Measurements from ENCODE around the gene RPS6KL1. TPM values are rescaled to one million over a fixed set of nuclear protein-coding genes. Genes with fewer than 3 reads are reported as not detected.

RPS6KL1 gene, protein sequence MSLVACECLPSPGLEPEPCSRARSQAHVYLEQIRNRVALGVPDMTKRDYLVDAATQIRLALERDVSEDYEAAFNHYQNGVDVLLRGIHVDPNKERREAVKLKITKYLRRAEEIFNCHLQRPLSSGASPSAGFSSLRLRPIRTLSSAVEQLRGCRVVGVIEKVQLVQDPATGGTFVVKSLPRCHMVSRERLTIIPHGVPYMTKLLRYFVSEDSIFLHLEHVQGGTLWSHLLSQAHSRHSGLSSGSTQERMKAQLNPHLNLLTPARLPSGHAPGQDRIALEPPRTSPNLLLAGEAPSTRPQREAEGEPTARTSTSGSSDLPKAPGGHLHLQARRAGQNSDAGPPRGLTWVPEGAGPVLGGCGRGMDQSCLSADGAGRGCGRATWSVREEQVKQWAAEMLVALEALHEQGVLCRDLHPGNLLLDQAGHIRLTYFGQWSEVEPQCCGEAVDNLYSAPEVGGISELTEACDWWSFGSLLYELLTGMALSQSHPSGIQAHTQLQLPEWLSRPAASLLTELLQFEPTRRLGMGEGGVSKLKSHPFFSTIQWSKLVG
- 0.56 and 0.96 TPM in 2 replicates for total RNA-seq

DNA sequence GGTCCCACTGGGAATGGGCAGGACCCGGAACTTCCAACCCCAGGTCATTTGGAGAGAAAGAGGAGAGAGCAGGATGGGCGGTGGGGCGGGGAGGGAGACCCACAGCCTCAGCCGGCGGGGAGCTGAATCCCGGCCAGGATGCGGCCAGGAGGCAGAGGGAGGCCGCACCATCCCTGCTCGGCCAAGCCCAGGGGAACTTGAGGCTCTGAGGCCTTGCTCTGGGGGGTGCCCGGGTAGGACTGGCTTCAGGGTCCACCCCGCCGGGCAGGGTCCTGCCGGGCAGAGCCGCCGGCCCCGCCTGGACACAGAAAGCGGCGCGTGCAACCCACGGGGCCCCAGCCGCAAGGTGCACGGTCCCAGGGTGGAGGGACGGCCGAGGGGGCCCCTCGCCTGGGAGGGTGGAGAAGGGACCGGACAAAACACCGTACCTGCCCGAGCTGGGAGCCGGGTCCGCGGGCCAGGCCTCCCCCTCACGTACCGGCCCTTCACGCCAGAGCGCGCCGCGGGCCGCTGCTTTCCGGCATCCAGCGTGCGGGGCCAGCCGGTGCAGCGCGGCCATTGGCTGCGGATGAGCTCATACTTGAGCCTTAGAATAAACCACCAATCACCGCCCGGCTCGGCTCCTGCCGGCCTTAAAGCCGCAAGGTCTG lies at the start of gene RPS6KL1:
RPS6KL1 (minus strand) TSS at position 509 of the 650 bp plus-strand sequence. CDS start 1,719 bp downstream, outside the sequence.

GRCh38 chr14:74955229-74956026 lies 32.4 kb upstream of the RPS6KL1 start, which contains the start of gene PGF:
PGF (minus strand) TSS chr14:74955597; CDS start chr14:74955242, 355 bp downstream.

GRCh38 chr14:74881431-74882102 lies 41.5 kb downstream of the RPS6KL1 start, which contains the start of gene DLST:
DLST (plus strand) TSS chr14:74881916; CDS start chr14:74881954, 38 bp downstream.

GRCh38 chr14:74875941-74876913 lies 46.8 kb downstream of the RPS6KL1 start, which contains the start of gene PROX2:
PROX2 (minus strand) TSS chr14:74876145; CDS start chr14:74863834, 12,311 bp downstream.

Other genes starting within 250 kb of the RPS6KL1 start
- gene AREL1, start 210.2 kb downstream of the RPS6KL1 start, total RNA-seq = 21.7 and 32.8 TPM in 2 replicates
- gene FCF1, start 210.1 kb downstream of the RPS6KL1 start, total RNA-seq = 40.6 and 45.2 TPM in 2 replicates
- gene YLPM1, start 159.9 kb downstream of the RPS6KL1 start, total RNA-seq = 20.5 and 20.9 TPM in 2 replicates
- not detected in 2 replicates for gene PROX2, start 47.1 kb downstream of the RPS6KL1 start, total RNA-seq
- 48.5 and 80.7 TPM in 2 replicates for gene DLST, start 41.3 kb downstream of the RPS6KL1 start, total RNA-seq
- gene PGF, start 32.3 kb upstream of the RPS6KL1 start, total RNA-seq = 14.0 and 17.8 TPM in 2 replicates
- 46.2 and 73.4 TPM in 2 replicates for gene EIF2B2, start 79.7 kb upstream of the RPS6KL1 start, total RNA-seq
- gene MLH3, start 128.2 kb upstream of the RPS6KL1 start, total RNA-seq = 25.9 and 39.2 TPM in 2 replicates
- gene ACYP1, start 140.8 kb upstream of the RPS6KL1 start, total RNA-seq = 6.8 and 11.9 TPM in 2 replicates
- 0.85 and 0.96 TPM in 2 replicates for gene ZC2HC1C, start 146.4 kb upstream of the RPS6KL1 start, total RNA-seq
- 42.9 and 62.6 TPM in 2 replicates for gene NEK9, start 203.8 kb upstream of the RPS6KL1 start, total RNA-seq

Data from regular cardiac myocyte (primary cell).